ENCODE measurements around the gene B4GAT1. TPM values are rescaled to one million over a fixed set of nuclear protein-coding genes. Genes with fewer than 3 reads are reported as not detected.

The B4GAT1 gene
- total RNA-seq, 2 donors from 2014 or later = 29.4 to 45.7 TPM

GRCh38 chr11:66328031-66328301 lies 19.5 kb downstream of the B4GAT1 start:
- H3K27ac ChIP-seq (ENCODE audit: low read depth, low read length) = no peak overlapping the region
- DNase-seq = no peak

DNA sequence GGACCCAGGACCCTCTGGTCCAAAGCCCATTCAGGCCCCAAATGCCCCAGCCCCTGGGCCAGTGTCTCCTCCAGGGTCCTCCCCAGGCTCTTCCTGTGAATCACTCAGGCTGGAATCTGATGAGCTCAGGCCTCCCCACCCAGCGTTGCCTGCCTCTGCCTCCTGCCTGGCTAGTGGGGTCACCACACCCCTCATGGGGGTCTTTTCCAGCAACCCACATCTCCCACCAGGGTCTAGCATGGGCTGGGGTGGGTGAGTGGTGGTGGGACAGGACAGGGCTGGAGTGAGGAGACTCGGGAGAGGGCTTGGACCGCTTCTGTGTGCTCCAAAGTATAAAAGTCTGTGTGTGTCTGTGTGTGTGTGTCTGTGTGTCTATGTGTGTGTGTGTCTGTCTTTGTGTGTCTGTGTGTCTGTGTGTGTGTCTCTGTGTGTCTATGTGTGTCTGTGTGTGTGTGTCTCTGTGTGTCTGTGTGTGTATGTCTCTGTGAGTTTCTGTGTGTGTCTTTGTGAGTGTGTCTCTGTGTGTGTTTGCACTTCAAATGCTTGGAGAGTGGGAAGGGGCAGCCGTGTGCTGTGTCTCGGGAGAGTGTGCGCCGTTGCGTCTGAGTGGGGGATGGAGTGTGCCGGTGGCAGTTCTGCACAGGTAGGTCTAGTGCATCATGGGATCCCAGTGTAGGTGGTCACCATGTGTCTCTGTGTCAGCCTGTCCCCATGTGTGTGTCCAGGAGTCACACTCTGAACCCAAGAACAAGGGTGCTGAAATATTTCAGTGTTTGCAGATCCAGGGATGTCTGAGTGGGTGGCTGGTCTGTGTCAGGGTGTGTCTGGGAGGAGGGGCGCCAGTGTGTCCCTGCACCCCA lies 20.0 kb downstream of the B4GAT1 start:
- H3K27me3 Mint-ChIP-seq (ENCODE audit: insufficient read depth) = peaks cover 10% of the 10 kb centered on the region
- no peaks in the 10 kb centered on the region for H3K36me3 Mint-ChIP-seq (ENCODE audit: low read depth)
- no peaks in the 10 kb centered on the region for H3K36me3 ChIP-seq (ENCODE audit: control insufficient read depth, insufficient read depth, low read length)
- no peak overlapping the region for H3K27ac ChIP-seq (ENCODE audit: low read depth, low read length)
- H3K4me3 ChIP-seq (ENCODE audit: low read length) = no peak overlapping the region
- no peak overlapping the region for H3K9ac ChIP-seq (ENCODE audit: extremely low read depth, low read length, poor library complexity, severe bottlenecking)
- H3K4me1 ChIP-seq (ENCODE audit: control insufficient read depth, insufficient read depth, low read length) = peaks cover 2% of the 10 kb centered on the region
- peak overlapping the region; percentile 3 for H3K27ac Mint-ChIP-seq
- no peaks in the 10 kb centered on the region for H3K9me3 ChIP-seq (ENCODE audit: control insufficient read depth, low read length)
- whole genome bisulfite sequencing, 2 experiments (ENCODE audit: insufficient coverage in 1 of 2, insufficient read length in 1 of 2) = 93 to 96% methylated on average over 9 to 10 of the region's 10 CpGs
- no peak overlapping the region for H3K4me3 Mint-ChIP-seq
- TF ChIP-seq CTCF (conservative IDR thresholded peaks at IDR 0.05) = no peak
- no peaks in the 10 kb centered on the region for H3K27me3 ChIP-seq (ENCODE audit: control insufficient read depth, insufficient read depth, low read length, poor library complexity, severe bottlenecking)
- H3K4me1 Mint-ChIP-seq = peaks cover 4% of the 10 kb centered on the region
- no peaks in the 10 kb centered on the region for H3K9me3 Mint-ChIP-seq
- no peak for DNase-seq

More at GRCh38 chr11:66328031-66328301, 19.5 kb downstream of the B4GAT1 start:
- H3K27me3 ChIP-seq (ENCODE audit: control insufficient read depth, insufficient read depth, low read length, poor library complexity, severe bottlenecking) = no peaks in the 10 kb centered on the region
- no peak overlapping the region for H3K9ac ChIP-seq (ENCODE audit: extremely low read depth, low read length, poor library complexity, severe bottlenecking)
- no peaks in the 10 kb centered on the region for H3K9me3 ChIP-seq (ENCODE audit: control insufficient read depth, low read length)
- TF ChIP-seq CTCF (conservative IDR thresholded peaks at IDR 0.05) = no peak
- Mint-ChIP-seq H3K9me3 (no peaks in the 10 kb centered on the region), H3K4me1 (peaks cover 4% of the 10 kb centered on the region), H3K4me3 (no peak overlapping the region), H3K27me3 (ENCODE audit: insufficient read depth) (peaks cover 10% of the 10 kb centered on the region), H3K36me3 (ENCODE audit: low read depth) (peaks cover 2% of the 10 kb centered on the region), H3K27ac (peak overlapping the region; percentile 35)
- H3K36me3 ChIP-seq (ENCODE audit: control insufficient read depth, insufficient read depth, low read length) = no peaks in the 10 kb centered on the region
- no peak overlapping the region for H3K4me3 ChIP-seq (ENCODE audit: low read length)
- peaks cover 2% of the 10 kb centered on the region for H3K4me1 ChIP-seq (ENCODE audit: control insufficient read depth, insufficient read depth, low read length)
- 92 to 100% methylated on average over 3 of the region's 3 CpGs for WGBS, 2 experiments (ENCODE audit: insufficient coverage in 1 of 2, insufficient read length in 1 of 2)

DNA sequence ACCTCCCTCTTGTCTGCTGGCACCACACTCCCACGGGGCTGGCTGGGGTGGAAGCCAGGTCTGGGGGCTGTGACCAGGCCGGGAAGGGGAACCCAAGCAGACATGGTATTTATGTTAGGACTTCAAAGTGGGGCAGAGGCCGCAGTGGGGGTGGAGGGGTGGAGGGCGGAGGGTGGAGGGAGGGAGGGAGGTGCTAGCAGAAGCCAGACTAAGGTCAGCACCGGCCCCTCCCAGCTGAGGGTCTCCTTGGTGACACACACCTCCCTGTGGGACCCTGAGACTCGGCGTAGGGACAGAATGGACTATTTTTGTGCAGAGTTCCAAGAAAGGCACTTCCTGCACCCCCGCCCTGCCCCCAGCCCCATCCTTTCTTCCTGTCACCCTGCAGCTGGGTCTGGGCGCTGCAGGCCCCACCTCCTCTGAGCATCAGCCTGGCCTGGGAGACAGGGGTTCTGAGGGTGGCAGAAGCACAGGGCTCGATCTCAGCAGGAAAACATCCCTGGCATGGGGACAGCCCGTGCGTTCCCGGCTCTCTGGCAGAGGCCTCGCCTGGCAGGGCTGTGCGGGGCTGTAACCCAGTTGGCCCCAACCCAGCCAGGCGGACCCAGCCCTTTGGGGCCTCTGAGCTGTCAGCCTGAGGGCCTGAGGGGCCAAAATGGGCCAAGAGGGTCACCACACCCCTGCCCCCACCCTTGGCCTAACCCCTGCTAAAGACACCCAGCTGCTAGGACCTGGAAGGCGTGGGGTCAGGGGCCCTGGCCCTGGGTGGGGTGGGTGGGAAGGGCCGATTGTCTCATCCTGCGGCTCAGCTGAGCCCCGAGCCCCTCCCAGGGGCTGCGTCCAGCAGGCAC lies 20.9 kb downstream of the B4GAT1 start:
- Histone ChIP-seq H3K9me3 (ENCODE audit: control insufficient read depth, low read length) (no peaks in the 10 kb centered on the region), H3K36me3 (ENCODE audit: control insufficient read depth, insufficient read depth, low read length) (no peaks in the 10 kb centered on the region), H3K27ac (ENCODE audit: low read depth, low read length) (no peak overlapping the region), H3K27me3 (ENCODE audit: control insufficient read depth, insufficient read depth, low read length, poor library complexity, severe bottlenecking) (no peaks in the 10 kb centered on the region), H3K4me3 (ENCODE audit: low read length) (no peak overlapping the region), H3K9ac (ENCODE audit: extremely low read depth, low read length, poor library complexity, severe bottlenecking) (no peak overlapping the region), H3K4me1 (ENCODE audit: control insufficient read depth, insufficient read depth, low read length) (no peaks in the 10 kb centered on the region)
- TF ChIP-seq CTCF (conservative IDR thresholded peaks at IDR 0.05) = no peak
- no peak for DNase-seq
- Mint-ChIP-seq H3K36me3 (ENCODE audit: low read depth) (no peaks in the 10 kb centered on the region), H3K27me3 (ENCODE audit: insufficient read depth) (peaks cover 10% of the 10 kb centered on the region), H3K27ac (no peak overlapping the region), H3K4me3 (no peak overlapping the region), H3K9me3 (no peaks in the 10 kb centered on the region), H3K4me1 (peaks cover 4% of the 10 kb centered on the region)
- WGBS, 2 experiments (ENCODE audit: insufficient coverage in 1 of 2, insufficient read length in 1 of 2) = 83 to 84% methylated on average over 6 to 21 of the region's 21 CpGs

Measured in endodermal cell (in vitro differentiated cells).